ENCODE results near the gene CARM1. TPM values are rescaled to one million over a fixed set of nuclear protein-coding genes. Genes with fewer than 3 reads are reported as not detected.

CARM1 gene
- total and polyA plus RNA-seq, 2 donors (not counting 1 experiment from before 2014, with no cell fraction given): 24.8 to 41.9 TPM

DNA sequence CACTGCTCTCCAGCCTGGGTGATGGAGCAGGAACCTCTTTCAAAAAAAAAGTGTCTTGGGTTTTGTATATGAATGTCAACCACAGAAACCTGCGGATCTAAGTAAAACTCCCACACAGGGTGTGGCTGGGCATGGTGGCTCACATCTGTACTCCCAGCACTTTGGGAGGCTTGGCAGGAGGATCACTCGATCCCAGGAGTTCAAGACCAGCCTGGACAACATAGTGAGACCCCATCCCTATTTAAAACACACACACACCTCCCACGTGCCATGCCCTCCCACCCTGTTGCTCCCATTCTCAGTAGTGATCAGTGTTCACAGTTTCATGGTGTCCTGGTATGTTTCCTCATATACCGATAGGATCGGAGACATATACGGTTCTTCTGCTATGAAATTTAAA lies 44.5 kb upstream of the CARM1 start:
- H3K4me2 ChIP-seq (ENCODE audit: extremely low read depth, insufficient read depth, low read length): no peak overlapping the region
- H2AFZ ChIP-seq (ENCODE audit: low read length): no peak overlapping the region
- no peak for DNase-seq (ENCODE audit: low read depth in 2 of 2)
- H3K27ac ChIP-seq (ENCODE audit: insufficient read depth, low read length): no peak overlapping the region
- no peak overlapping the region for H3K9ac ChIP-seq (ENCODE audit: insufficient read depth, low read length)
- no peaks in the 10 kb centered on the region for H3K4me1 ChIP-seq (ENCODE audit: control insufficient read depth, extremely low read depth, insufficient read depth, low read length)
- TF ChIP-seq, protein P1, sequence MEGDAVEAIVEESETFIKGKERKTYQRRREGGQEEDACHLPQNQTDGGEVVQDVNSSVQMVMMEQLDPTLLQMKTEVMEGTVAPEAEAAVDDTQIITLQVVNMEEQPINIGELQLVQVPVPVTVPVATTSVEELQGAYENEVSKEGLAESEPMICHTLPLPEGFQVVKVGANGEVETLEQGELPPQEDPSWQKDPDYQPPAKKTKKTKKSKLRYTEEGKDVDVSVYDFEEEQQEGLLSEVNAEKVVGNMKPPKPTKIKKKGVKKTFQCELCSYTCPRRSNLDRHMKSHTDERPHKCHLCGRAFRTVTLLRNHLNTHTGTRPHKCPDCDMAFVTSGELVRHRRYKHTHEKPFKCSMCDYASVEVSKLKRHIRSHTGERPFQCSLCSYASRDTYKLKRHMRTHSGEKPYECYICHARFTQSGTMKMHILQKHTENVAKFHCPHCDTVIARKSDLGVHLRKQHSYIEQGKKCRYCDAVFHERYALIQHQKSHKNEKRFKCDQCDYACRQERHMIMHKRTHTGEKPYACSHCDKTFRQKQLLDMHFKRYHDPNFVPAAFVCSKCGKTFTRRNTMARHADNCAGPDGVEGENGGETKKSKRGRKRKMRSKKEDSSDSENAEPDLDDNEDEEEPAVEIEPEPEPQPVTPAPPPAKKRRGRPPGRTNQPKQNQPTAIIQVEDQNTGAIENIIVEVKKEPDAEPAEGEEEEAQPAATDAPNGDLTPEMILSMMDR (conservative IDR thresholded peaks at IDR 0.05 in 1 of 2, IDR thresholded peaks at IDR 0.05 in 1 of 2; ENCODE audit: low read depth in 1 of 2, low read length in 2 of 2): no peak
- TF ChIP-seq EZH2 (IDR thresholded peaks at IDR 0.05; ENCODE audit: low read length, missing control alignments): no peak
- no peaks in the 10 kb centered on the region for H4K20me1 ChIP-seq (ENCODE audit: control insufficient read depth, extremely low read depth, insufficient read depth, low read length)
- no peaks in the 10 kb centered on the region for H3K27me3 ChIP-seq (ENCODE audit: control insufficient read depth, insufficient read depth, low read length)
- peaks cover 20% of the 10 kb centered on the region for H3K36me3 ChIP-seq (ENCODE audit: control insufficient read depth, insufficient read depth, low read length)
- H3K9me3 ChIP-seq (ENCODE audit: control insufficient read depth, insufficient read depth, low read depth, low read length): no peaks in the 10 kb centered on the region
- no peaks in the 10 kb centered on the region for H3K79me2 ChIP-seq (ENCODE audit: control insufficient read depth, insufficient read depth, low read length)
- no peak overlapping the region for H3K4me3 ChIP-seq (replicated peaks in 1 of 4; ENCODE audit: control extremely low read depth in 1 of 4, insufficient read depth in 1 of 4, low read depth in 3 of 4, low read length in 4 of 4)

DNA sequence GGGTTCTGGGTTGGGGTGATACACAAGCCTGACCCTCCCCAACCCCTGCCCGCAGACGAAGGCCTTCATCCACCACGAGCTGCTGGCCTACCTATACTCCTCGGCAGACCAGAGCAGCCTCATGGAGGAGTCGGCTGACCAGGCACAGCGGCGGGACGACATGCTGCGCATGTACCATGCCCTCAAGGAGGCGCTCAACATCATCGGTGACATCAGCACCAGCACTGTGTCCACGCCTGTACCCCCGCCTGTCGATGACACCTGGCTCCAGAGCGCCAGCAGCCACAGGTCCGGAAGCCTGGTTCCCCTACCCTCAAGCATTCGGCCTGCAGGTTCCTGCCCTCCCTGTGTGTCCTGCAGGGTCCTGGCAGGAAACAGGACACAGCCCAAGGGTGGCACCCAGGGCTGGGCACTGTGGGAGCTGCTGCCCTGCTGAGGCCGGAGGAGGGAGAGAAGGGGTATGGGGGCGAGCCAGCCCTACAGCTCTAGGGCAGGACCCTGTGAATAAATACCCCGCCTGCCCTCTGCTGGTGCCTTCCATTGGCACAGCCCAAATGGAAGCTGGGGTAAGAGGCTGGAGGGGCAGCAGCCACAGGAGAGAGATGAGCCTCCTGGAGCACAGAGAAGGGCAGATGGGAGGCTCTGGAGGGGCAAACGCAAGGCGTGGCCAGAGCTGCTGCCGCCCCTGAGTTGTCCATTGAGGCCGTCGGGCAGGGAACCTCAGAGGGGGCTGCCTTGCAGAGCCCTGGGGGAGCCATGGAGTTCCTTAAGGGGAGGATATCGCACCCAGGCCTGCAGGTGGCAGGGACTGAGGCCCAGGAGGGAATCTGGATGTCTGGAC lies 42.2 kb upstream of the CARM1 start:
- Histone ChIP-seq H3K36me3 (ENCODE audit: control insufficient read depth, insufficient read depth, low read length) (peaks cover 18% of the 10 kb centered on the region), H3K27ac (ENCODE audit: insufficient read depth, low read length) (no peak overlapping the region), H3K9ac (ENCODE audit: insufficient read depth, low read length) (no peak overlapping the region), H3K4me2 (ENCODE audit: extremely low read depth, insufficient read depth, low read length) (no peak overlapping the region), H2AFZ (ENCODE audit: low read length) (no peak overlapping the region), H3K4me1 (ENCODE audit: control insufficient read depth, extremely low read depth, insufficient read depth, low read length) (no peaks in the 10 kb centered on the region), H4K20me1 (ENCODE audit: control insufficient read depth, extremely low read depth, insufficient read depth, low read length) (no peaks in the 10 kb centered on the region), H3K9me3 (ENCODE audit: control insufficient read depth, insufficient read depth, low read depth, low read length) (no peaks in the 10 kb centered on the region), H3K4me3 (replicated peaks in 1 of 4; ENCODE audit: control extremely low read depth in 1 of 4, insufficient read depth in 1 of 4, low read depth in 3 of 4, low read length in 4 of 4) (no peak overlapping the region), H3K79me2 (ENCODE audit: control insufficient read depth, insufficient read depth, low read length) (no peaks in the 10 kb centered on the region), H3K27me3 (ENCODE audit: control insufficient read depth, insufficient read depth, low read length) (no peaks in the 10 kb centered on the region)
- TF ChIP-seq, protein P1 (conservative IDR thresholded peaks at IDR 0.05 in 1 of 2, IDR thresholded peaks at IDR 0.05 in 1 of 2; ENCODE audit: low read depth in 1 of 2, low read length in 2 of 2): no peak
- no peak for TF ChIP-seq EZH2 (IDR thresholded peaks at IDR 0.05; ENCODE audit: low read length, missing control alignments)
- no peak for DNase-seq (ENCODE audit: low read depth in 2 of 2)

DNA sequence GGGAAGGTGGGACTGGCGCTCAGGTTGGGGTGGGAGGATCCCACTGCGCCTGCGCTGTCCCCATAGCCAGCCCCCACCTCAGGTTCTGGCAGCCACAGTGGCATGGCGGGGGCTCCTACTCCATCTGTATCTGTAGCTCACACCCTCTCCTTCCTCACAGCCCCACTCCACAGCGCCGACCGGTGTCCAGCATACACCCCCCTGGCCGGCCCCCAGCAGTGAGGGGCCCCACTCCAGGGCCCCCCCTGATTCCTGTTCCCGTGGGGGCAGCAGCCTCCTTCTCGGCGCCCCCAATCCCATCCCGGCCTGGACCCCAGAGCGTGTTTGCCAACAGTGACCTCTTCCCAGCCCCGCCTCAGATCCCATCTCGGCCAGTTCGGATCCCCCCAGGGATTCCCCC lies 41.4 kb upstream of the CARM1 start:
- H3K36me3 ChIP-seq (ENCODE audit: control insufficient read depth, insufficient read depth, low read length): peaks cover 17% of the 10 kb centered on the region

More for the DNA sequence above, 41.4 kb upstream of the CARM1 start:
- Histone ChIP-seq H3K79me2 (ENCODE audit: control insufficient read depth, insufficient read depth, low read length) (no peaks in the 10 kb centered on the region), H2AFZ (ENCODE audit: low read length) (no peak overlapping the region), H4K20me1 (ENCODE audit: control insufficient read depth, extremely low read depth, insufficient read depth, low read length) (no peaks in the 10 kb centered on the region), H3K4me2 (ENCODE audit: extremely low read depth, insufficient read depth, low read length) (no peak overlapping the region), H3K27ac (ENCODE audit: insufficient read depth, low read length) (no peak overlapping the region), H3K4me3 (replicated peaks in 1 of 4; ENCODE audit: control extremely low read depth in 1 of 4, insufficient read depth in 1 of 4, low read depth in 3 of 4, low read length in 4 of 4) (no peak overlapping the region), H3K4me1 (ENCODE audit: control insufficient read depth, extremely low read depth, insufficient read depth, low read length) (peaks cover under 1% of the 10 kb centered on the region), H3K27me3 (ENCODE audit: control insufficient read depth, insufficient read depth, low read length) (no peaks in the 10 kb centered on the region), H3K9ac (ENCODE audit: insufficient read depth, low read length) (no peak overlapping the region), H3K9me3 (ENCODE audit: control insufficient read depth, insufficient read depth, low read depth, low read length) (no peaks in the 10 kb centered on the region)
- DNase-seq (ENCODE audit: low read depth in 2 of 2): no peak
- TF ChIP-seq, protein P1 (conservative IDR thresholded peaks at IDR 0.05 in 1 of 2, IDR thresholded peaks at IDR 0.05 in 1 of 2; ENCODE audit: low read depth in 1 of 2, low read length in 2 of 2): no peak
- TF ChIP-seq EZH2 (IDR thresholded peaks at IDR 0.05; ENCODE audit: low read length, missing control alignments): no peak
